GM23338 (cell line): ENCODE results near the gene OXLD1. TPM values are rescaled to one million over a fixed set of nuclear protein-coding genes. Genes with fewer than 3 reads are reported as not detected.

Experiments used
- ATAC-seq: fragments of 200-7000 bp; cut with Tn5 transposase; 3 replicates; pipeline ENCODE4 v1.9.1; 2020
- DNase-seq: peaks from one replicate; pipeline ENCODE4 v3.0.0-alpha.2; 2015; ENCODE audit warnings: low spot score
- H2AFZ ChIP-seq: fragments of 200-600 bp; sonication (generic); 2 replicates; pipeline ENCODE4 v1.8.0; 2016; ENCODE audit warnings: antibody characterized with exemption, mild to moderate bottlenecking, moderate library complexity
- H3F3A ChIP-seq: fragments of 200-600 bp; sonication (generic); replicated peaks from 2 replicates; pipeline ENCODE4 v1.8.0; 2017; ENCODE audit warnings: antibody characterized with exemption, mixed run types, low read depth
- H3K27ac ChIP-seq: fragments of 200-600 bp; sonication (generic); 2 replicates; pipeline ENCODE4 v1.6.1; 2016; ENCODE audit warnings: low read depth
- H3K27me3 ChIP-seq: fragments of 200-600 bp; sonication (generic); 2 replicates; pipeline ENCODE4 v1.8.0; 2016; ENCODE audit warnings: mild to moderate bottlenecking, mixed run types, moderate library complexity; ENCODE audit not compliant: insufficient read depth
- H3K36me3 ChIP-seq: fragments of 200-600 bp; sonication (generic); 2 replicates; pipeline ENCODE4 v1.8.0; 2016; ENCODE audit warnings: mild to moderate bottlenecking; ENCODE audit not compliant: insufficient read depth
- H3K4me1 ChIP-seq: fragments of 200-600 bp; sonication (generic); 2 replicates; pipeline ENCODE4 v1.8.0; 2016; ENCODE audit warnings: mild to moderate bottlenecking, moderate library complexity; ENCODE audit not compliant: insufficient read depth
- H3K4me2 ChIP-seq: fragments of 200-600 bp; sonication (generic); 2 replicates; pipeline ENCODE4 v1.7.1; 2017; ENCODE audit warnings: mixed run types
- H3K4me3 ChIP-seq: fragments of 200-600 bp; sonication (generic); 2 replicates; pipeline ENCODE4 v1.6.1; 2016; ENCODE audit warnings: mixed run types
- H3K79me2 ChIP-seq: fragments of 200-600 bp; sonication (generic); replicated peaks from 2 replicates; pipeline ENCODE4 v1.8.0; 2017; ENCODE audit warnings: mild to moderate bottlenecking; ENCODE audit not compliant: insufficient read depth
- H3K9me2 ChIP-seq: fragments of 200-600 bp; sonication (generic); 2 replicates; pipeline ENCODE4 v1.8.0; 2017; ENCODE audit not compliant: insufficient read depth
- H4K20me1 ChIP-seq: fragments of 200-600 bp; sonication (generic); replicated peaks from 2 replicates; pipeline ENCODE4 v1.8.0; 2017; ENCODE audit warnings: mild to moderate bottlenecking; ENCODE audit not compliant: insufficient read depth
- H3K27ac Mint-ChIP-seq: 2 replicates; pipeline ENCODE4 v1.8.0; 2020; ENCODE audit warnings: inconsistent platforms, mild to moderate bottlenecking, moderate library complexity, mixed read lengths
- H3K27me3 Mint-ChIP-seq: 3 replicates; pipeline ENCODE4 v1.8.0; 2022; ENCODE audit warnings: low read depth, mild to moderate bottlenecking, moderate library complexity, mixed read lengths, inconsistent platforms; ENCODE audit not compliant: insufficient read depth, poor library complexity
- H3K36me3 Mint-ChIP-seq: 3 replicates; pipeline ENCODE4 v1.8.0; 2021; ENCODE audit warnings: low read depth, mild to moderate bottlenecking, inconsistent platforms, moderate library complexity, mixed read lengths
- H3K4me1 Mint-ChIP-seq: 3 replicates; pipeline ENCODE4 v1.8.0; 2020; ENCODE audit warnings: mild to moderate bottlenecking, inconsistent platforms, mixed read lengths
- H3K4me3 Mint-ChIP-seq: 3 replicates; pipeline ENCODE4 v1.8.0; 2021; ENCODE audit warnings: moderate library complexity, mild to moderate bottlenecking, inconsistent platforms, mixed read lengths
- H3K9me3 Mint-ChIP-seq: 3 replicates; pipeline ENCODE4 v1.8.0; 2020; ENCODE audit warnings: moderate library complexity, mild to moderate bottlenecking, inconsistent platforms, mixed read lengths
- CREB1 ChIP-seq: fragments of 250-450 bp; sonication (Bioruptor Pico); IDR thresholded peaks from 2 replicates; pipeline ENCODE4 v1.5.0; 2020; ENCODE audit warnings: low read depth, mild to moderate bottlenecking, moderate library complexity
- CTCF ChIP-seq, 2 experiments: fragments of 200-600 bp in 1 of 2; sonication (generic) in 1 of 2; conservative IDR thresholded peaks; 2 replicates each; pipeline versions ENCODE4 v1.5.1 to v1.6.1; 2016 to 2017; ENCODE audit warnings: antibody characterized with exemption in 2 of 2, low read depth in 2 of 2, mild to moderate bottlenecking in 2 of 2, moderate library complexity in 1 of 2
- EZH2 ChIP-seq: fragments of 200-600 bp; sonication (generic); IDR thresholded peaks from one replicate; pipeline ENCODE4 v1.8.0; 2017; ENCODE audit warnings: antibody characterized with exemption, mild to moderate bottlenecking, low read depth; ENCODE audit not compliant: unreplicated experiment
- EZH2phosphoT487 ChIP-seq: fragments of 200-600 bp; sonication (generic); IDR thresholded peaks from one replicate; pipeline ENCODE4 v1.8.1; 2018; ENCODE audit warnings: antibody characterized with exemption; ENCODE audit not compliant: unreplicated experiment
- JUNB ChIP-seq: IDR thresholded peaks from one replicate; pipeline ENCODE4 v1.6.1; 2016; ENCODE audit warnings: antibody characterized with exemption; ENCODE audit not compliant: unreplicated experiment
- NANOG ChIP-seq: IDR thresholded peaks from 2 replicates; pipeline ENCODE4 v1.6.1; 2016; ENCODE audit warnings: antibody characterized with exemption, borderline replicate concordance
- POLR2AphosphoS5 ChIP-seq: IDR thresholded peaks from 2 replicates; pipeline ENCODE4 v1.6.1; 2016; ENCODE audit warnings: antibody characterized with exemption, low read depth
- STAT1 ChIP-seq: IDR thresholded peaks from one replicate; pipeline ENCODE4 v1.6.1; 2016; ENCODE audit warnings: antibody characterized with exemption; ENCODE audit not compliant: unreplicated experiment
- ZNF114 ChIP-seq: fragments of 250-450 bp; sonication (Bioruptor Pico); IDR thresholded peaks from 2 replicates; pipeline ENCODE4 v1.5.0; 2020; ENCODE audit warnings: mild to moderate bottlenecking, moderate library complexity
- ZNF331 ChIP-seq: fragments of 250-450 bp; sonication (Bioruptor Pico); IDR thresholded peaks from 2 replicates; pipeline ENCODE4 v1.5.0; 2020; ENCODE audit warnings: low read depth, mild to moderate bottlenecking, moderate library complexity
- ZNF462 ChIP-seq: fragments of 250-450 bp; sonication (Bioruptor Pico); IDR thresholded peaks from 2 replicates; pipeline ENCODE4 v1.5.0; 2020; ENCODE audit warnings: mild to moderate bottlenecking, moderate library complexity
- polyA plus RNA-seq: library from polyadenylated mRNA; unstranded; fragments of >200 nt; fragmentation: Nextera tagmentation; extraction: Ambion mirVana; gene quantifications from 2 replicates; pipeline ENCODE4 v1.2.1, GENCODE V29; 2016
- total RNA-seq: library from RNA; depleted of rRNA; stranded (reverse); fragments of >200 nt; shearing (Covaris generic); gene quantifications from 2 replicates; pipeline ENCODE4 v1.2.3, GENCODE V29; 2014
- TF ChIP-seq, protein P1 (sequence below): IDR thresholded peaks from one replicate; pipeline ENCODE4 v1.6.1; 2018; ENCODE audit warnings: antibody characterized with exemption; ENCODE audit not compliant: unreplicated experiment
- TF ChIP-seq, protein P2 (sequence below): IDR thresholded peaks from 2 replicates; pipeline ENCODE4 v1.6.1; 2016; ENCODE audit warnings: antibody characterized with exemption

OXLD1 gene
- total and polyA plus RNA-seq, 2 experiments from 2014 or later, result 46.0 to 64.9 TPM

GRCh38 chr17:81638683-81639082 lies 27.7 kb downstream of the OXLD1 start:
- H3K36me3 ChIP-seq, result no peaks in the 10 kb centered on the region
- H3K9me3 Mint-ChIP-seq, result no peaks in the 10 kb centered on the region; the same call in 1 of the 3 replicates
- H3K4me1 ChIP-seq, result peaks cover 7% of the 10 kb centered on the region
- H3K27me3 Mint-ChIP-seq, result no peaks in the 10 kb centered on the region
- H3K4me1 Mint-ChIP-seq, result peaks cover 9% of the 10 kb centered on the region
- no peak overlapping the region for H3K4me2 ChIP-seq
- DNase-seq (no peak), ATAC-seq (no peak)
- H3K4me3 Mint-ChIP-seq, result peak overlapping the region; percentile 44
- no peak overlapping the region for H3K27ac ChIP-seq
- H4K20me1 ChIP-seq, result peaks cover 15% of the 10 kb centered on the region
- H2AFZ ChIP-seq, result no peak overlapping the region
- peaks cover 10% of the 10 kb centered on the region; the same call in 1 of the 2 replicates for H3F3A ChIP-seq
- no peak overlapping the region for H3K4me3 ChIP-seq
- H3K9me2 ChIP-seq, result no peaks in the 10 kb centered on the region
- TF ChIP-seq EZH2phosphoT487 (no peak), ZNF114 (CRISPR knock-in tag) (no peak), ZNF331 (CRISPR knock-in tag) (no peak), POLR2AphosphoS5 (no peak), EZH2 (no peak), CREB1 (CRISPR knock-in tag) (no peak), STAT1 (no peak), NANOG (no peak), CTCF (conservative IDR thresholded peaks at IDR 0.05; ENCODE audit: low read depth in 2 of 2) (no peak), JUNB (no peak), ZNF462 (CRISPR knock-in tag) (no peak)
- TF ChIP-seq, protein P1, sequence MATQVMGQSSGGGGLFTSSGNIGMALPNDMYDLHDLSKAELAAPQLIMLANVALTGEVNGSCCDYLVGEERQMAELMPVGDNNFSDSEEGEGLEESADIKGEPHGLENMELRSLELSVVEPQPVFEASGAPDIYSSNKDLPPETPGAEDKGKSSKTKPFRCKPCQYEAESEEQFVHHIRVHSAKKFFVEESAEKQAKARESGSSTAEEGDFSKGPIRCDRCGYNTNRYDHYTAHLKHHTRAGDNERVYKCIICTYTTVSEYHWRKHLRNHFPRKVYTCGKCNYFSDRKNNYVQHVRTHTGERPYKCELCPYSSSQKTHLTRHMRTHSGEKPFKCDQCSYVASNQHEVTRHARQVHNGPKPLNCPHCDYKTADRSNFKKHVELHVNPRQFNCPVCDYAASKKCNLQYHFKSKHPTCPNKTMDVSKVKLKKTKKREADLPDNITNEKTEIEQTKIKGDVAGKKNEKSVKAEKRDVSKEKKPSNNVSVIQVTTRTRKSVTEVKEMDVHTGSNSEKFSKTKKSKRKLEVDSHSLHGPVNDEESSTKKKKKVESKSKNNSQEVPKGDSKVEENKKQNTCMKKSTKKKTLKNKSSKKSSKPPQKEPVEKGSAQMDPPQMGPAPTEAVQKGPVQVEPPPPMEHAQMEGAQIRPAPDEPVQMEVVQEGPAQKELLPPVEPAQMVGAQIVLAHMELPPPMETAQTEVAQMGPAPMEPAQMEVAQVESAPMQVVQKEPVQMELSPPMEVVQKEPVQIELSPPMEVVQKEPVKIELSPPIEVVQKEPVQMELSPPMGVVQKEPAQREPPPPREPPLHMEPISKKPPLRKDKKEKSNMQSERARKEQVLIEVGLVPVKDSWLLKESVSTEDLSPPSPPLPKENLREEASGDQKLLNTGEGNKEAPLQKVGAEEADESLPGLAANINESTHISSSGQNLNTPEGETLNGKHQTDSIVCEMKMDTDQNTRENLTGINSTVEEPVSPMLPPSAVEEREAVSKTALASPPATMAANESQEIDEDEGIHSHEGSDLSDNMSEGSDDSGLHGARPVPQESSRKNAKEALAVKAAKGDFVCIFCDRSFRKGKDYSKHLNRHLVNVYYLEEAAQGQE, result no peak
- TF ChIP-seq, protein P2, sequence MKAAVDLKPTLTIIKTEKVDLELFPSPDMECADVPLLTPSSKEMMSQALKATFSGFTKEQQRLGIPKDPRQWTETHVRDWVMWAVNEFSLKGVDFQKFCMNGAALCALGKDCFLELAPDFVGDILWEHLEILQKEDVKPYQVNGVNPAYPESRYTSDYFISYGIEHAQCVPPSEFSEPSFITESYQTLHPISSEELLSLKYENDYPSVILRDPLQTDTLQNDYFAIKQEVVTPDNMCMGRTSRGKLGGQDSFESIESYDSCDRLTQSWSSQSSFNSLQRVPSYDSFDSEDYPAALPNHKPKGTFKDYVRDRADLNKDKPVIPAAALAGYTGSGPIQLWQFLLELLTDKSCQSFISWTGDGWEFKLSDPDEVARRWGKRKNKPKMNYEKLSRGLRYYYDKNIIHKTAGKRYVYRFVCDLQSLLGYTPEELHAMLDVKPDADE, result no peak
- peaks cover 29% of the 10 kb centered on the region for H3K79me2 ChIP-seq
- no peaks in the 10 kb centered on the region for H3K27me3 ChIP-seq
- H3K27ac Mint-ChIP-seq, result no peak overlapping the region
- peaks cover 8% of the 10 kb centered on the region; the same call in 2 of the 3 replicates for H3K36me3 Mint-ChIP-seq
